Astrocyte (in vitro differentiated cells and primary cell): ENCODE results near the gene FER. TPM values are rescaled to one million over a fixed set of nuclear protein-coding genes. Genes with fewer than 3 reads are reported as not detected.
"Not testable (repeated sequence)": the region's sequence is repeated elsewhere in the genome, so short reads cannot be mapped to it uniquely, and the experiment has no call there.

ENCODE experiments used
- DNase-seq: peaks from one replicate; pipeline ENCODE4 v3.0.0-alpha.2; 2010; ENCODE audit warnings: low read depth
- FAIRE-seq: peaks from 2 replicates; lab custom pipeline; 2011; peaks lifted over from hg19 to GRCh38; lab: Jason Lieb, UNC
- H2AFZ ChIP-seq: 2 replicates; pipeline ENCODE4 v1.6.0; 2012; ENCODE audit warnings: low read depth, low read length, inconsistent platforms
- H3K27ac ChIP-seq: 2 replicates; pipeline ENCODE4 v1.5.1; 2011; ENCODE audit warnings: low read depth, low read length, inconsistent platforms
- H3K27me3 ChIP-seq: 2 replicates; pipeline ENCODE4 v1.6.0; 2011; ENCODE audit warnings: low read length, inconsistent platforms; ENCODE audit not compliant: insufficient read depth
- H3K36me3 ChIP-seq: 2 replicates; pipeline ENCODE4 v1.5.1; 2011; ENCODE audit warnings: low read length, inconsistent platforms; ENCODE audit not compliant: insufficient read depth
- H3K4me1 ChIP-seq: 2 replicates; pipeline ENCODE4 v1.5.1; 2011; ENCODE audit warnings: low read length, inconsistent platforms; ENCODE audit not compliant: insufficient read depth
- H3K4me2 ChIP-seq: 2 replicates; pipeline ENCODE4 v1.6.0; 2012; ENCODE audit warnings: low read length, inconsistent platforms
- H3K4me3 ChIP-seq: 2 replicates; pipeline ENCODE4 v1.5.1; 2011; ENCODE audit warnings: low read depth, mild to moderate bottlenecking, low read length, inconsistent platforms; ENCODE audit not compliant: insufficient read depth
- H3K79me2 ChIP-seq: 2 replicates; pipeline ENCODE4 v1.6.0; 2012; ENCODE audit warnings: mild to moderate bottlenecking, low read length, inconsistent platforms; ENCODE audit not compliant: insufficient read depth
- H3K9ac ChIP-seq: 2 replicates; pipeline ENCODE4 v1.6.0; 2012; ENCODE audit warnings: mild to moderate bottlenecking, low read length, inconsistent platforms
- H3K9me3 ChIP-seq: 2 replicates; pipeline ENCODE4 v1.5.1; 2012; ENCODE audit warnings: low read depth, mild to moderate bottlenecking, low read length, inconsistent platforms; ENCODE audit not compliant: insufficient read depth
- H4K20me1 ChIP-seq: 2 replicates; pipeline ENCODE4 v1.6.0; 2012; ENCODE audit warnings: low read length, inconsistent platforms; ENCODE audit not compliant: insufficient read depth
- H3K27ac Mint-ChIP-seq: one replicate; pipeline ENCODE4 v1.8.0; 2021; ENCODE audit warnings: mild to moderate bottlenecking, mixed read lengths; ENCODE audit not compliant: unreplicated experiment
- H3K27me3 Mint-ChIP-seq: one replicate; pipeline ENCODE4 v1.8.0; 2021; ENCODE audit warnings: low read depth, mixed read lengths; ENCODE audit not compliant: unreplicated experiment
- H3K36me3 Mint-ChIP-seq: one replicate; pipeline ENCODE4 v1.8.0; 2021; ENCODE audit warnings: low read depth, mixed read lengths; ENCODE audit not compliant: unreplicated experiment
- H3K4me1 Mint-ChIP-seq: one replicate; pipeline ENCODE4 v1.8.0; 2021; ENCODE audit warnings: low read depth, mixed read lengths; ENCODE audit not compliant: unreplicated experiment
- H3K4me3 Mint-ChIP-seq: one replicate; pipeline ENCODE4 v1.8.0; 2021; ENCODE audit warnings: mild to moderate bottlenecking, moderate library complexity, mixed read lengths; ENCODE audit not compliant: unreplicated experiment
- H3K9me3 Mint-ChIP-seq: one replicate; pipeline ENCODE4 v1.8.0; 2021; ENCODE audit warnings: mild to moderate bottlenecking, mixed read lengths; ENCODE audit not compliant: unreplicated experiment
- CTCF ChIP-seq: IDR thresholded peaks from 2 replicates; pipeline ENCODE4 v1.5.1; 2011; ENCODE audit warnings: low read depth, mild to moderate bottlenecking, inconsistent platforms, low read length, moderate library complexity; ENCODE audit not compliant: insufficient read depth
- EZH2 ChIP-seq: IDR thresholded peaks from 2 replicates; pipeline ENCODE4 v1.6.1; 2012; ENCODE audit warnings: mild to moderate bottlenecking, low read length, inconsistent platforms; ENCODE audit not compliant: insufficient read depth
- total RNA-seq: library from RNA; stranded (reverse); gene quantifications from 2 replicates; pipeline ENCODE4 v1.2.1, GENCODE V29; 2021

FER gene
- total RNA-seq, 1 donor from 2014 or later: 21.6 TPM

DNA sequence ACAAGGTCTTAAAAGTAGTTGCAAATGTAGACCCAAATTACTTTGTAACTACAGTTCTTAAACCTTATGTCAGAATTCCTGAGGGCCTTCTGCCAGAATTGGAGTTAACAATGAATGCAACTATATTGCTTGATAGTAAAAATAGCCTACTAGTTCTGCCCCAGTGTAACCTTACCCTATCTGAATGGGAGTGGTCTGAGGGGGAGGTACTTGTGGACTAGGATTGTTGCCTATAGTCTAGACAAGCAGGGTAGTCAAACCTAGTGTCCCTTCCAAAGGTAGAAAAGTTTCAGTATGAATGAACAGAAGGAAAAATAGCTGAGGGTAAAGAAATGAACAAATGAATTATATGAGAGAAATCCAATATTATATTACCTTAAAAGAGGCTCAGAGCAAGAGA is 419.9 kb downstream of the FER start:
- H3K9me3 Mint-ChIP-seq: no peaks in the 10 kb centered on the region
- no peaks in the 10 kb centered on the region for H3K27me3 Mint-ChIP-seq
- Histone ChIP-seq H3K27ac (no peak overlapping the region), H3K36me3 (no peaks in the 10 kb centered on the region), H3K79me2 (no peaks in the 10 kb centered on the region), H3K9ac (no peak overlapping the region), H4K20me1 (no peaks in the 10 kb centered on the region), H2AFZ (no peak overlapping the region), H3K4me3 (no peak overlapping the region), H3K9me3 (no peaks in the 10 kb centered on the region), H3K4me1 (no peaks in the 10 kb centered on the region), H3K27me3 (no peaks in the 10 kb centered on the region), H3K4me2 (no peak overlapping the region)
- H3K27ac Mint-ChIP-seq: no peak overlapping the region
- FAIRE-seq (no peak), DNase-seq (no peak)
- no peaks in the 10 kb centered on the region for H3K4me1 Mint-ChIP-seq
- peaks cover 2% of the 10 kb centered on the region for H3K36me3 Mint-ChIP-seq
- no peak overlapping the region for H3K4me3 Mint-ChIP-seq
- no peak for TF ChIP-seq CTCF
- no peak for TF ChIP-seq EZH2

DNA sequence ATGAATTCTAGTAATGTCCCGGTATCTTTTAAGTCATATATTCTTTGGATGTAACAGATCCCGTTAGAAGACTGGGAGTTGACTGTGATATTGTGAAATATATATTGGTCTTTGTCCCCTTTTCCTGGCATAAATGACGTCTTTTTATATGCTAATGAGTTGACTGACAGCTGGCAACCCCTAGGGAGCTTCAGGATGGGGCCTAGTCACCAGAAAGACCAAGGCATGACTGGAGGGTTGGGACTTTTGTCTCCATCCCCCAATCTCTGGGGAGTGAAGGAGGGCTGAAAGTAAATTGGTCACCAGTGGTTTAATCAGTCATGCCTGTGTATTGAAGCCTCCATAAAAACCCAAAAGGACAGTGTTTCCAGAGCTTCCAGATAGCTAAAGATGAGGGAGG is 420.5 kb downstream of the FER start:
- H3K4me3 ChIP-seq: no peak overlapping the region
- Mint-ChIP-seq H3K27me3 (no peaks in the 10 kb centered on the region), H3K27ac (no peak overlapping the region), H3K4me1 (no peaks in the 10 kb centered on the region), H3K36me3 (peaks cover 2% of the 10 kb centered on the region), H3K4me3 (no peak overlapping the region), H3K9me3 (no peaks in the 10 kb centered on the region)
- H3K9me3 ChIP-seq: no peaks in the 10 kb centered on the region
- no peaks in the 10 kb centered on the region for H3K36me3 ChIP-seq
- TF ChIP-seq EZH2: no peak
- no peak for TF ChIP-seq CTCF
- no peaks in the 10 kb centered on the region for H3K79me2 ChIP-seq
- H3K27me3 ChIP-seq: no peaks in the 10 kb centered on the region
- no peak overlapping the region for H3K4me2 ChIP-seq
- no peak overlapping the region for H3K9ac ChIP-seq
- H2AFZ ChIP-seq: no peak overlapping the region
- no peaks in the 10 kb centered on the region for H3K4me1 ChIP-seq
- FAIRE-seq (no peak), DNase-seq (no peak)
- no peaks in the 10 kb centered on the region for H4K20me1 ChIP-seq
- H3K27ac ChIP-seq: no peak overlapping the region

- Histone ChIP-seq H4K20me1 (no peaks in the 10 kb centered on the region), H3K4me3 (no peak overlapping the region), H3K36me3 (no peaks in the 10 kb centered on the region), H3K79me2 (no peaks in the 10 kb centered on the region), H2AFZ (no peak overlapping the region), H3K9ac (no peak overlapping the region), H3K27me3 (no peaks in the 10 kb centered on the region), H3K4me2 (no peak overlapping the region), H3K4me1 (no peaks in the 10 kb centered on the region), H3K27ac (no peak overlapping the region), H3K9me3 (no peaks in the 10 kb centered on the region)
- Mint-ChIP-seq H3K36me3 (peaks cover 2% of the 10 kb centered on the region), H3K27me3 (no peaks in the 10 kb centered on the region), H3K4me1 (no peaks in the 10 kb centered on the region), H3K27ac (no peak overlapping the region), H3K9me3 (no peaks in the 10 kb centered on the region), H3K4me3 (no peak overlapping the region)
- DNase-seq (no peak), FAIRE-seq (no peak)
- TF ChIP-seq CTCF: no peak
- TF ChIP-seq EZH2: no peak
Measured at GRCh38 chr5:109170629-109171350, 423.1 kb downstream of the FER start.

GRCh38 chr5:109171437-109172073 is 423.9 kb downstream of the FER start:
- not testable (repeated sequence) for H3K36me3 ChIP-seq, H3K27ac Mint-ChIP-seq, H3K79me2 ChIP-seq, H4K20me1 ChIP-seq, H3K4me3 ChIP-seq, H3K4me1 Mint-ChIP-seq, H3K27me3 ChIP-seq, H3K27me3 Mint-ChIP-seq, H3K9me3 ChIP-seq, H3K9me3 Mint-ChIP-seq, DNase-seq, H3K4me3 Mint-ChIP-seq, H3K36me3 Mint-ChIP-seq, H3K27ac ChIP-seq, H3K4me1 ChIP-seq, FAIRE-seq, H2AFZ ChIP-seq, H3K4me2 ChIP-seq, H3K9ac ChIP-seq
